H4 (cell line): ENCODE data around the gene OSBPL5. TPM values are rescaled to one million over a fixed set of nuclear protein-coding genes. Genes with fewer than 3 reads are reported as not detected.

Experiments
- DNase-seq: peaks from one replicate; pipeline ENCODE4 v3.0.0-alpha.2; 2015; ENCODE audit warnings: low spot score
- total RNA-seq: library from RNA; depleted of rRNA; stranded (reverse); fragments of >200 nt; shearing (Covaris generic); gene quantifications from 2 replicates; pipeline ENCODE4 v1.2.3, GENCODE V29; 2014; rRNA removed

The OSBPL5 gene, protein sequence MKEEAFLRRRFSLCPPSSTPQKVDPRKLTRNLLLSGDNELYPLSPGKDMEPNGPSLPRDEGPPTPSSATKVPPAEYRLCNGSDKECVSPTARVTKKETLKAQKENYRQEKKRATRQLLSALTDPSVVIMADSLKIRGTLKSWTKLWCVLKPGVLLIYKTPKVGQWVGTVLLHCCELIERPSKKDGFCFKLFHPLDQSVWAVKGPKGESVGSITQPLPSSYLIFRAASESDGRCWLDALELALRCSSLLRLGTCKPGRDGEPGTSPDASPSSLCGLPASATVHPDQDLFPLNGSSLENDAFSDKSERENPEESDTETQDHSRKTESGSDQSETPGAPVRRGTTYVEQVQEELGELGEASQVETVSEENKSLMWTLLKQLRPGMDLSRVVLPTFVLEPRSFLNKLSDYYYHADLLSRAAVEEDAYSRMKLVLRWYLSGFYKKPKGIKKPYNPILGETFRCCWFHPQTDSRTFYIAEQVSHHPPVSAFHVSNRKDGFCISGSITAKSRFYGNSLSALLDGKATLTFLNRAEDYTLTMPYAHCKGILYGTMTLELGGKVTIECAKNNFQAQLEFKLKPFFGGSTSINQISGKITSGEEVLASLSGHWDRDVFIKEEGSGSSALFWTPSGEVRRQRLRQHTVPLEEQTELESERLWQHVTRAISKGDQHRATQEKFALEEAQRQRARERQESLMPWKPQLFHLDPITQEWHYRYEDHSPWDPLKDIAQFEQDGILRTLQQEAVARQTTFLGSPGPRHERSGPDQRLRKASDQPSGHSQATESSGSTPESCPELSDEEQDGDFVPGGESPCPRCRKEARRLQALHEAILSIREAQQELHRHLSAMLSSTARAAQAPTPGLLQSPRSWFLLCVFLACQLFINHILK
- 9.2 and 12.7 TPM in 2 replicates for total RNA-seq

DNA sequence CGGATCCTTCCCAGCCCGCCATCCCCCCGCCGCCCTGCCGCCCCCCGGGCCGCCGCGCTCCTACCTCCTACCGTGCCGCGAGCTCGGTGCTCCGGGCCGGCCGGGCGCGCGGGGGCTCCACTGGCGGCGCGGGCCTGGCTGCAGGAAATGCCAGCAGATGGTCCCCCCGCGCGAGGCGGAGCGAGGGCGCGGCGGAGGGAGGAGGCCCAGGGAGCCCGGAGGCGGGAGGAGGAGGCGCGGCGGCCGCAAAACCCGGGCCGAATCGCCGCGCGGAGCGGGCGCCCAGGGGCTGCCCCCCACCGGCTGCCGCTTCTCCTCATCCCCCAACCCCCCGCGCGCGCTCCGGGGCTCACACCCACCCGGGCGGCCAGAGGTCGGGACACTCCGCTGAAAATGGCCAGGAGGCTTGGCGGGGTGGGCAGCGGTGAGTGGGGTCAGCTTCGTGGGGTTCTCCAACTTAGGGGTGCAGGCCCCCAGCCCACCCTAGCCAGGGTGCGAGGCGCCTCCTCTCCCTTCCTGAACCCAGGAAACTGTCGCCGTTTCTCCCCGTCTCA is at the start of gene OSBPL5:
Gene OSBPL5 (minus strand): TSS at position 159 of the 554 bp plus-strand sequence. CDS start 36,162 bp downstream, outside the sequence.
- DNase-seq = peak; percentile 54

DNA sequence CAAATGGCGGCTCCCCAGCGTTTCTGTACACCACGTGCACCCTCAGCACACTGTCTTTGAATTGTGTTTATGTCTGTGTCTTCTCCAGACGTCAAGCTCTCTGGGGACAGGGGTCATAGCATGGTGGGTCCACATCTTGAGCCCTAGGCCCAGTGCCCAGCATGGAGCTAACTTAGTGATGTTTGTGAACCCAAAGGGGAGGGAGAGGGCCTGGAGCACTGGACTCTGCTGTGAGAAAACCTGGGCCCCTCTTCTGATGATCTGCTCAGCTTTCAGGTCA is 49.2 kb upstream of the OSBPL5 start:
- DNase-seq = no peak

DNA sequence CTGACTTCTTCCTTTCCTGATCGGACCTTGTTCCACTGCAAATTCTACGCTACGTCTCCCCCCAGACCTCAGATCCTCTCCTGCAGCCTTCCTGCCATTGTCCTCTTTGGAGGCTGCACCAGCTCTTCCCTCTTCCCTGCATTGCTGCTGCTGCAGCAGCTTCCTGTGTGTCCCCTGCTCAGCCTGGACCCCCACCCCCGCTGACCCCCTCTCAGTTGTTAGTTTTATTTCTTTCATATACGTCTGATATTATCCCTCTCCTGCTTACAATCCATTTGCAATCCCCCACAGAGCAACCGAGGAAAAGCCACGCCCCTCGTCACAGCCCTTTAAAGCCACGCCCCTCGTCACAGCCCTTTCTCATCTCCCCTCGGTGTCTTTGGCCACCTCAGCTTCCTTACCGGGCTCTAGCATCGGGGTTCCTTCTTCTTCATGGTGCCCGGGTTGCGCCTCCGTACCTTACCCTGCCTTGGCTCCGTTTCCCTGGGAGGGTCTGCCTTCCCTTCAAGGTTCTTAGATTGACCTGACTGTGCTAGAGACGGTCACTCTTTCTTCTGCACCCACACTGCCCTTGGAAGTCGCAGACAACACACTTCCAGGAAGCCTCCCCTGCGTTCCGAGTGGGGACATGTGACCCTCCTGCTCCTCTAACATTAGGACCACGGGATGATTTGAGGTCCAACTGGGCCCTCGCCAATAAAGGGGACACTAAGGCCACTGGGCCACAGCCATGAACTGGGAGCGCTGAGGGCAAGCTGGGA is 48.7 kb upstream of the OSBPL5 start:
- no peak for DNase-seq

DNA sequence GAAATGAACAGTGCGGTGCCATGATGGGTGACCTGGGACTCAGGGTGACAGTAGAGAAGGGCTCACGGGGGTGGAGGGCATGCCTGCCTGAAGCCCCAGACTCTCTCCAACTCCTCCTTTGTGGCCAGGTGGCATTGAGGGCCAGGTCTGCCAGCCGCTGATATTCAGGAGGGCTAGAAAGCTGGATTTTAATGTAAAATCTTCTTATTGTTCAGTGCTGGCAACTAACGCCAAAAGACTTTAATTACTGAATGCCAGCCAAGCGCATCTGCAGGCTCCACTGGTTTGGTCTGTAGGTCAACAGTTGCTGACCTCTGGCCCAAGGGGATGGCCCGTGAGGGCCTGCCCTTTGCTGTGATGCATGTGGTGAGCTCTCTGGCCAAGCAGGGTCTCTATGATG is 43.2 kb upstream of the OSBPL5 start:
- DNase-seq = no peak

DNA sequence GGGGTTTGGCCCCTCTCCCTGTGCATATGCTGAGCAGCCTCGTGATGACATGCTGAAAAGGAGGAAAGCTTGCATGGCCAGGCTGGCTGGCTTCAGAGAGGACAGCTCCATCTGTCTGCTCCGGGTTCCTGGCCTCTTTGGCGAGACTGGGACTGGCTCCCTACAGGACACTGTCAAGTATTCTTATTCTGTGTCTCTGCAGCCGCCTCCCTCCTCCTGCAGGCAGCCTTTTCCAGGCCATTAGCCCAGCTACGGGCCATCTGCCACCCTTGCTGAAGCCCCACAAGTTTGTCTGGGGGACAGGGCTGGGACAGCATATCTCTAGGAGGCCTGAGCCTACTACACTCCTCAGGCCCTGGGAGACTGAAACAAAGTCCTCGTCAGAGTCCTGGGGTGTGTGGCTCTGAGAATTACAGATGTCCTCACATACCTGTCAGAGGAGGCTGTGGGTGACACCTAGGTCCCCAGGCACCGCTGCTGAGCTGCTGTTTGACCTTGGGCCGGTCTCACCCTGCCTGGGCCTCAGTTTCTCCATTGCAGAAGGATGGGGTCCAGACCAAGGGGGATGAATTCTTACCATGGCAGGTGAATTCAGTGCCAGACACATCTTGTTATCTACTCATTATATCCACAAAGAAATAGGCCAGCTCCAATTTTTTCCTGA is 42.5 kb upstream of the OSBPL5 start:
- DNase-seq = no peak

DNA sequence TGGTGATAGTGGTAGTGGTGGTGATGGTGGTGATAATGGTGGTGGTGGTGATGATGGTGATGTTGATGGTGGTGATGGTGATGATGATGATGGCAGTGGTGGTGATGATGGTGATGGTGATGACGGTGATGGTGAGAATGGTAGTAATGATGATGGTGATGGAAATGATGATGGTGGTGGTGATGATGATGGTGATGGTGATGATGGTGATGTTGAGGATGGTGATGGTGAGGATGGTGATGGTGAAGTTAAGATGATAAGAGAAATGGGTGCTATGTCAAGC is 41.8 kb upstream of the OSBPL5 start:
- DNase-seq = no peak

DNA sequence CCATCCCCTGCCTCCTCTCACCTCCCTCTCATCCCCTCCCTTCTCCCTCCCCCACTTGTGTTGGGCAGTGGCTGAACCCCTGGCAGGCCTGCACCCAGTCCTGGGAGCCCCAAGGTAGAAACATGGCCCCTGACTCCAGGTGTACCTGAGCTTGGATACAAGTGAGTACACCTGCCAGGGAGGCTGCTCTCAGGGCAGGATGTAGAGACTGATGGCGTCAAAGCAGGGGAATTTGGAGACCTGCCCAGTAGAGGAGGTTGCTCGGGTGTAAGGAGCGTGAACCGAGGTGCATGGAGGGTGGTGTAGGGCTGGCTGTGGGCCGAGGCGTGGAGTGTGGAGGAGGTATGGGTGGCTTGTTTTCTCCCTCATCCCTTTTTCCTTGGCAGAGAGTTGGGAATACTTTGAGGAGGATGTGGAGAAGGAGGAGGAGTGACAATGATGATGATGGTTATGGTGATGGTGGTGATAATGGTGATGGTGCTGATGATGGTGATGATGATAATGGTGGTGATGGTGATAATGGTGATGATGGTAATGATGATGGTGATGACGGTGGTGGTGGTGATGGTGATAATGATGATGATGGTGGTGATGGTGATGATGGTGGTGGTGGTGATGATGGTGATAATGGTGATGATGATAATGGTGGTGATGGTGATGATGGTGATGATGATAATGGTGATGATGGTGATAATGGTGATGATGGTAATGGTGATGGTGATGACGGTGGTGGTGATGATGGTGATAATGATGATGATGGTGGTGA is 41.2 kb upstream of the OSBPL5 start:
- DNase-seq = no peak

DNA sequence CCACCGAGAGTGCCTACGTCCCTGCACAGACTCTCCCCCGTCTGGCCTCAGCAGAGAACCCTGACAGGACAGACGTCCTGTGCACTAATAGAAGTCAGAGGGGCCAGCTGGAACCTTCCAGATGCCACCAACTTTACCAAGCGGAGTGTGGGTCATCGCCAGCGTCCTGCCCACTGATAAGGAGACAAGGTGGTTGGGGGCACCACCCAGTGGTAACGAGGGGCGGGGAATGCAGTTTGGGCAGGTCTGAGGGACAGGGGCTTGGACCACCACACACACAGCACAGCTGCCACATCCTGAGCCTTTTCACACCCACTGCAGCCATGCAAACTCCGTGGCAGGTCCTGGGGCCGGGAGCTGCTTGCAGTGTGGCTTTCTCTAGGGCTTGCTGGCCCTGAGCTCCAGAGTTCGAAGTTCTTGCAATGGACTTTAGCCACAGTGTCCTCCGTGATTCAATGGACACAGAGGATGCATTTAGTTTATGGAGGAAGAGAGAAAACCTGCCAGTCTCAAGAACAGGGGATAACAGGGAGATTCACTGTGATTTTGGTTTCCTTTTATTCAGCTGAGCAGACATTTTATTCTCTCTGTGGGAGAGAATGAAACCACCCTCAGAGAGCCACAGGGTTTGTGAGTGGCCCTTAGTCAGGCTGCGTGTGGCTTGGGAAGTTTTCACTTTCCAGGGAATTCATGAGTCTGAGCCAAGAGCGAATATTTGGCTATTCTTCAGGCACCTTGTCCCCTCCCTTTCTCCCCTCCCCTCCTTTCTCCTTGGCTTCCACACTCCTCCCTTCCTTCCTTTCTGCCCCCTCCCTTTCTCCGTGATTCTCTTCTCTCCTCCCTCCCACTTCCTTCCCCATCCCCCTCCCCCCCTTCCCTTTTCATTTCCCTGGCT is 40.4 kb upstream of the OSBPL5 start:
- DNase-seq = no peak

DNA sequence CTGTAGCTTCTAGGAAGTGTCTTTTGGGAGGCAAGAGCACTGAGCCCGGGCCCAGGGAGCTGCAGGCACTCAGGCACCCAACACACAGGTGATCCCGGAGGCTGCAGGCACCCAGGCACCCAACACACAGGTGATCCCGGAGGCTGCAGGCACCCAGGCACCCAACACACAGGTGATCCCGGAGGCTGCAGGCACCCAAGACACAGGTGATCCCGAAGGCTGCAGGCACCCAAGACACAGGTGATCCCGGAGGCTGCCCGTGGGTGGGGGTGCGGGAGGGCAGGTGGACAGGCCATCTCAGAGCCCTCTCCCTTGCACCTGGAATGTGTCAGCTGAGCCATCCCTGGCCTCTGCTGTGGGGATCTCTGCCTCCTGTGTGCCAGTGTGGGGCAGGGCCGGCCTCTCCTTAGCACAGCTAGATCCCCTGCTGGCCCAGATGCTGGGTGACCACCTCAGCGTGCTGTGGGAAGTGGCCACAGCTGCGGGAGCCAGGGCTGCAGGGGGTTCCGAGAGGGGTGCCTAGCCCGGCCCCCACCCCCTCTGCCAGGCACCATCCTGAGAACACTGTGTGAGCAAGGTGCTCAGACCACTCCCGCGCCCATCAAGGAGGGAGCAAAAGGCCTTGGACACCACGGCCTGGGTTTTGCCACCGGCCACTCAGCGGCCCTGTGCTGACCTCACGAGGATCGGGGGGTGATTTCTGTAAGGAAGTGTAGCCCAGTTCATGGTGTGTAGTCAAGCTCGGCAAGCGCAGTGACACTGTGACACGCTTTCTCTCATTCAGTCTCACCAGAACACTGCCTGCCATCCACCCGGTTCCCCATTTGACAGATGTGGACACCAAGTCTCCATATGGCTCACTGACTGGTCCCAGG is 39.3 kb upstream of the OSBPL5 start:
- DNase-seq = no peak

DNA sequence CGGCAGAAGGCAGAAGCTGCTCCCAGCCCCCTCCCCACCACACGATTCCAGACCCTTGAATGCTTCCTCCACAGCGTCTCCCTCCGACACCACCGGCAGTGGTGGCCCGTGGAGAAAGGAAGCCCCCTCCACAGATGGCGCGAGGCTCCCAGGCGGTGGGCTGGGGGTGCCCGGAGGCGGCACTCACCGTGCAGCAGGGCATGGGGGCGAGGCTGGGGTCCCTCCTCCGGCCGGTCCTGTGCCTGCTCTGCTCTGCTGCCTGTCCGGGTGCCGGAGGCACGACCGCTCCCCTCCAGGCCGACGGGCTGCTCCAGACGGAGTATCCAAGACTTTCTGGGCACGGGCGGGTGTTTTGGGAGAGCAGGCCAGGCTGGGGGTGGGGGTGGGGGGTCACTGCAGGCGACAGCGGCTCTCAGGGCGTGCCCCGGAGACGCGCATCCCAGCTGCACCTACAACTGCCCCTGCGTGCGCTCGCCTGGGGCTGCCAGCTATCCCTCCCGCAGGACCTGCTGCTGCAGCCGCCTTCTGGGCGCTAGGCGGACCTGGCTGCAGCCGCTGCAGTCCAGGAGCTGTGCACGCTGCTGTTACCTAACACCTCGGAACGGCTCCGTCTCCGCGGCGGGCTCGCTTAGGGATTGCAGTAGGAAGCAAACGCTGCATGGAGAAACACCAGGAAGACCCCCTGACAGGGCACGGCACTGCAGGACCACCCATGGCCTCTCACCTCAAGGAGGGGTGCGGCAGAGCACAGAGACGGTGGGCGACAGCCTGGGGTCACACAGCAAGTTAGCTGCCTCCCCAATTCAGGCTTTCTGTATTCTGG is 38.3 kb upstream of the OSBPL5 start:
- no peak for DNase-seq

DNA sequence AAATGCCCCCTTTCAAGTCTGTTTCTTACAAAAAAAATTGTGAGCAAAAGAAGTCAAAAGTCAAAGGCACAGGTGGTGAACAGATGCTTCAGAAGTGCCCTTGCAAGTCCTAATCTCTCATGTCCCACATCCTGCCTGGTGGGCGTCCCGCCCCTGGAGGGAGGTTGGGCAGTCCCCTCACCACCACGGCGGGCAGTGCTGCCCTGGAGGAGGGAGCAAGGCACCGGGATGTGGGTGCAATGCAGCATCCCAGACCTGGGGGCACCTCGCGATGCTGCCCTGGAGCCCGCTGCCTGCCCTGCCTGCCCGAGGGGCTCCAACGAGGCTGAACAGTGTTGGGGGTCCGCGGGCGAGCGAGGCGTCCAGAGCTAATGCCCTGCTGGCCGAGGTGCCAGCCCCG is 37.6 kb upstream of the OSBPL5 start:
- no peak for DNase-seq

DNA sequence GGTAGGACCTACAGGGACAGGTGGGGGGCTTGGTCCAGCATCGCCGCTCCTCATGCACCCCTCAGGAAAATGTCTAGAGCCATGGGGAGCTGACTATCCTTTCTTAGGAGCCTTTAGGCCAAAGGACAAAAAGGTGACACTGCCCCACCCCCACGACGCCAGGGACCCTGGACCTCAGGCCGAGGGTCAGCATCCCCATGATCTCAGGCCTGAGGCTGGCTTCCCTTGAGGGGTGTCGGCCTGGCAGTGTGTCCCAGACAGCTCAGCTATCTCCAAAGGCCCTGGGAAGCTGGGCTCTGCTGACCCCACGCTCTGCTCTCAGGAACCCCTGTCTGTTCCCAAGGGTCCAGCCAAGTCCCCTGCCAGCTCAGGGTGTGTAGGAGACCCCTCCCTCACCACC is 37.2 kb upstream of the OSBPL5 start:
- no peak for DNase-seq

DNA sequence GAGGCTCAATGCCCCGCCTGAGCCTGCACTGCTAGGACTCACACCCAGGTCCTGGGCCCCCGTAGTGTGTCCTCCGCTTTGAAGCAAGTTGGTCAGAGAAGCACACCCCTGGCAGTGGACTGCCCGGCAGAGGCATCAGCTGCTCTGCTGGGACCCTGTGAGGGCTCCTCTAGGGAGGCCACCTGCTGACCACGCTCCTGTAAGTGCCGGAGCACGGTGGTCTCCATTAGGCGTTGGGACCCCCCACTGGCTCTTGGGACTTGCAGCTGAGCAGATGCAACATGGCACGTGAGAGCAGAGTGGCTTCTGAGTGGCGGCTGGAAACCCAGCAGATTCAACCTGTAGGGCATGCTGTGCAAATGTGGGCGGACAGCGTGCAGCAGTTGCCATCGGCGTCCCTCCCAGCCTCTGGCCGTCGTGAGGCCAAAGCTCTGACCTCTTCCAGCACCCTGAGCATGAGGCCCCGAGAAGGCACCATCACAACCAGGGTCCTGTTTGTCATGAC is 36.6 kb upstream of the OSBPL5 start:
- no peak for DNase-seq

DNA sequence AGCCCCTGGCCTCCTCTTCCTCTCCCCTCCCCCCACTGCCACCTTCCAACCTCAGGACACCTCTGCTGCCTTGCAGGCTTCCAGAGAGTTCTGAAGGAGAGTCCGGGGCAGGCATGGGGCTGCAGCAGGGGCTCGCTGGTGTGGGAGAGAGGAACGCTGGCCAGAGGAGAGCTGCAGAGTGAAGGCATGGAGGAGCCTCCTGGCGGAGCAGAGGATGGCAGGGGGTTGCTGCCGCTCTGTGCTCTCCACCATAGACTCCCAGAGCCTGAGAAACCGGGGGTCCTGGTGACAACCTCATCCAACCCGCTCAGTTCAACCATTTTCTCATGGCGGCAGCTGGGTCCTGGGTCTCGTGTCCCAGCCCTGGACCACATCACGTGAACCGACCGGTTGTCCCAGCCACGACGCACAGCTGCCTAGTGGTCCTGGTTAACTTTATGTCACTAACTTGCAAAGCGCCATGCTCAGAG is 36.0 kb upstream of the OSBPL5 start:
- no peak for DNase-seq

DNA sequence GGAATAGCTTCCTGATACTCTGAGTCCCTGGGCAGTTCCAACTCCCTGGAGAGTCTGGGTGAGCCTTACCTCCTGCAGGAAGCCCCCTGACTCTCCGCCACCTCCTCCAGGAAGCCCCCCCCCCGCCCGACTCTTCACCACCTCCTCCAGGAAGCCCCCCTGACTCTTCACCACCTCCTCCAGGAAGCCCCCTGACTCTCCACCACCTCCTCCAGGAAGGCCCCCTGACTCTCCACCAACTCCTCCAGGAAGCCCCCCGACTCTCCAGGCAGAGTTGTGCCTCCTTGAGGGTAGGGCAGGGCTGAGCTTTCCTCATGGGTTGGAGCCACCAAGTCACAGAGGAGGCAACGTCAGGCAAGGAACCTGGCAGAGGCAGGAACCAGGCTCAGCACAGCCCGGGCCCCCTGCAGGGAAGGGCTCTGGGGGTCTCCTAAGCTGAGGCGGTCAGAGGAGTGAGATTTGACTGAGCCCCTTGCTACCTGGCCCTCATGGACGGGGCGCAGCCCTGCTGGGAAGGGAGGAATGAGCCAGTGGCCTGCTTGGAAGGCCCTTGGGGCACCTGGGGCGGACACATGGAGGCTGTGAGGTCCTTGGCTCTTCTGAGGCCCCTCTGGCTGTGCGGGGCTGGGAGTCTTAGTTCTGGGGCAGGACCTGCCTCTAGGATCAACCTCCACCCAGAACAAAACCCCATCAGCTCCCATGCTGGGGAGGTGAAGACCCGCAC is 35.4 kb upstream of the OSBPL5 start:
- no peak for DNase-seq

DNA sequence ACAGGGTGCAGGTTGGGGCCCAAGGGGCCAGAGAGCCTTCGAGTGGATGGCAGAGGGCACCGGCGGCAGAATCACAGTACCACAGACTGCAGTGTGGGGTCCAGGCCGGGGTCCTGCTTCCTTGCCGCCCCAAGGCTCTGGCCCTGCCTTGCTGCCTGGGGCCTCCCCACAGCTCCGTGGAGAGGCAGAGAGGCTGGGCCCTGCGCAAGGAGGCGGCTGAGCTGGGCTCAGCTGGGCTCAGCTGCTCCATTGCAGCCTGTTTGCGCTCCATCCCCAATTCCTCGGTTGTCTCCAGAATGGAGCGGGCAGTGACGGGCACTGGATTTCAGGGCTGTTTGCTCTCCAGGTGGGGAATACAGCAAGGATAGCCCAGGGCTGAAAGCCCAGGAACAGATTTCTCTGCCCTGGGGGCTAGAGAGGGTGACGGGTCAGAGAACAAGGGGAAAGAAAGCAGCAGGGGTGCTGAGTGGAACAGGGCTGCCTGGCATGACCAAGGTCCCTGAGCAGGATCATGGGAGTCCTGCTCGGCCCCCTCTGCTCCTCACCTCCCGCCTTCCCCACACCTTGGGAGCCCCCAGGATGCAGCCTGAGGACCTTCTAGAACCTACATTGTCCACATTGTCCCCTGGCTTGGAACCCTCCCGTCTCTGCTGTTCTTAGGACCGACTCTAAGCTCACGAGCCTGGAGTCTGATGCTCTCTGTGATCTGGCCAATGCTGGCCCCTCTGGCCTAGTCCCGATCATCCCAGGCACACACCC is 34.6 kb upstream of the OSBPL5 start:
- no peak for DNase-seq
